ENCODE measurements around the gene RIOK2.
A peak's percentile ranks its signal among the peaks of the same experiment; 100 is the strongest.
"Not testable (repeated sequence)": the region's sequence is repeated elsewhere in the genome, so short reads cannot be mapped to it uniquely, and the experiment has no call there.

Gene RIOK2

DNA sequence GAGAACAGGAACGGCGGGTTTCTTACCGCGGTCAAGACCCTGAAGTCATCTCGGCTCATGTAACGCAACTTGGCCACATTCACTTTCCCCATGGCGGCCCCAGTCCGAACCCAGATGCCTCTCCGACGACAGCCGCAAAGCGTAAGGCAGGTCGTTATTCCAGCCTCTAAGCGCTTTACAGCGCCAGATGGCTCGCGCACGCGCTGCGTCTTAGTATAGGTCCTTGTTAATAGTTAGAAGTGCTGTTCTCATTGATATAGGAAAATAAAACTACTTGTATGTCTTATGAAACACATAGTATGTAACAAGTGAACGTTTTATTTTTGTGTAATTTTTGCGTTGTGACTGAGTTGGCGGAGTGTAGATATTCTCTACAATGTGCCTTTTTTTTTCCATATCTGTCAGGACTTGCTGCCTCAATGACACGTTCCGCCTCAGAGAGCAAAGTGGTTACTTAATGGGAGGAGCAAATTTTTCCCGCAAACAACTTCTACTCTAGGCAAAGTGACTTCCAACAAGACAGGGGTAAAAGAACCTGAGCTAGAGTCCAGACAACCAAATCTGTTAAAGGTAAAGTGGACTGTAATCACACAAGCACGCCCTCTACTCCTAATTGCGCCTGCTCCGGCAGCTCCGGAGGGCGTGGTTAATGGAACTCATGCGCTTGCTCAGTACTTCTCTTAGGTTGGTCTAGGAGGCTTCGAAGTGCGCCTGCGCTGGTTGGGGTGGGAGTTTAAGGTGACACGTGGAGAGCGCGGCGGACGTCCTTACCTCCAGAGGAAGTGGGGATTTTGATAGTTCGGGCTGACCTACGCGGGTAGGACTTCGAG, at the start of gene RIOK2:
RIOK2 (minus strand) TSS at position 148 of the 830 bp plus-strand sequence; CDS start at position 92, 56 bp downstream.
- DNase-seq (ENCODE audit: extremely low read depth in 1 of 2, low read depth in 1 of 2): peak; percentile 84 to 95

DNA sequence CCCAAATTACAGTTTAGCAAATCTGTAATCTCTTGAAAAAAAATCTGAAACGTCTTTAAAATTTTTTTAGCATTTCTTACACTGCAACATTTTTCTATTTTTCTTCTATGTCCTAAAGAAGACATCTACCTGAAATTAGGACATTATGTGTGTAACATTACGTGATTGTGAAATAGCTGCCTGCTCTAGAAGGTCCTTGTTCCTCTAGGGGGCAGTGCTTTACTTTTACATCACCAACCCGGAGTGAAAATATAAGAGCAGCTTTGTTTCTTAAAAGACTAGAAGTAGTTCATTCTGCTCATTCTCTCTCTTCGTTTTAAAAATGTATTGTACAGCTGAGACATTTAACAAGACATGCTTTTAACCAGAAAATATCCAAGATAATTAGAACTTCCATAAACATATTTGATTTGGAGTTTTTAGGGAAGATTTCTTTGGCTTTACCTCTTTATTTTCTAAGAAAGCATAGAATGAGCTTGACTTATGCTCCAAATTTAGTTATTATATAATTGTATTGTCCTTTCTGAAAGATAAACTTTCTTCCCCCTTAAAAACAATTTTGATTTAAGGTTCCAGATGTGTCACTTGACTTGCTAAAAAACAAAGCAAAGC, 48.1 kb upstream of the RIOK2 start:
- no peak for DNase-seq (ENCODE audit: extremely low read depth in 1 of 2, low read depth in 1 of 2)

DNA sequence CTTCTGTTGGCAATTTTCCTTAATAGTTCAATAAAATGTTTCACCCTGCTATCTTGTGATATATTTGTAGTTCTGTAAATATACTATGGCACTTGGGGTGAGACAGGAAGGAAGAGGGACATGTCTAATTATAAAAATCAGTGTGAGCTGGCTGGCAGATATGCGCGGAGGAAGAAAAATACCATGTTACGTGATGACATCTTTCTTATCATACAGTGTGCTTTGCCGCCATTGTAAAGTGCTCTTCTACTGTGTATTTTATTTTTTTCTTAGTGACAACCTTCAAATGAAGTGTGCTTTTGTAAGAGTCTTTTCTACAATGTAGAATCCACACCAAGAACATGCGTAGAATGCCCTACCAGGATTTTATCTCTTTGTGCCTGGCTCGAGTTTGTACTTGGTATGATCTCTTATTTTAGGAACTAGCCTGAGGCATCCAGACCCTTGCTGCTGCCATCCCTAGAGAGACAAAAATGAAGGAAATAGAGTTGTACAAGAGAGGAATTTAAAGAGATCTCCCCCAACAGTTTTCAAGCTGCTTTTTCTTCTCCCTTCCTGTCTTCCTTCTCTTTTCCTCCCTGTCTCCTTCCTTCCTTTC, 46.7 kb upstream of the RIOK2 start:
- DNase-seq (ENCODE audit: extremely low read depth in 1 of 2, low read depth in 1 of 2): no peak

DNA sequence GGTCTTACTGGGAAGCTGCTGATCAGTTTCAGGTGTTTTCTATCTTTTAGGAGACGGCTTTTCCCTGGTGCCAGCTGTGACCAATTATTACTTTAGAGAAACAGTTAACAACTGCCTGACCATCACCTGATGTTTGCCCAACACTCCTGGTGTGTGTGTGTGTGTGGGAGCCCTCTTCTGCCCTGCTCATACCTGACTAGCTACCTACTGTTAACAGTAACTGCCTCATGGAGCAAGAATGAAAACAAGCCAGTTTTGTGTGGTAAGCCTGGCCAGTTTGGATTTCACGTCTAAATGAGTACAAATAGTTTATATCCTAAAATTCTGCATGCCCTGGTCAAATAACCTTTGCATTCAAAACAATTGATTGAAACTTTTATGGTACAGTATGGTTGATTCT, 46.1 kb upstream of the RIOK2 start:
- DNase-seq (ENCODE audit: extremely low read depth in 1 of 2, low read depth in 1 of 2): no peak

DNA sequence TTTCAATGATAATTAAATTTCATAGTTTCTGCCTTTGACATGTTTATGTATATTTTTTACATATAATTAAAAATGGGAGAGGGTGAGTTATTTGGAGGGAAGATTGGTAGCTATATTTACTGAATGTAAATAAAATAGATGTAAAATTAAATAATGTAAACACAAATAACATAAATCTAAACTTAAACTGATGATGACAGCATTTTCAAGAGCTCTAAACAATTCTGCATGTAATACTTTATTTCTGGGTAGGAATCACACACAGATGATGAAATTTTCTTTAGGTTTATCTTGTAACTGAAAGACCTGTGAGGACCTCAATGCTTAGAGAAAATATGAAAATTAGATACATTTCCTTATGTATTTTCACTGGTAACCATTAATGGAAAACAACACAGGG, 42.2 kb upstream of the RIOK2 start:
- DNase-seq (ENCODE audit: extremely low read depth in 1 of 2, low read depth in 1 of 2): no peak

DNA sequence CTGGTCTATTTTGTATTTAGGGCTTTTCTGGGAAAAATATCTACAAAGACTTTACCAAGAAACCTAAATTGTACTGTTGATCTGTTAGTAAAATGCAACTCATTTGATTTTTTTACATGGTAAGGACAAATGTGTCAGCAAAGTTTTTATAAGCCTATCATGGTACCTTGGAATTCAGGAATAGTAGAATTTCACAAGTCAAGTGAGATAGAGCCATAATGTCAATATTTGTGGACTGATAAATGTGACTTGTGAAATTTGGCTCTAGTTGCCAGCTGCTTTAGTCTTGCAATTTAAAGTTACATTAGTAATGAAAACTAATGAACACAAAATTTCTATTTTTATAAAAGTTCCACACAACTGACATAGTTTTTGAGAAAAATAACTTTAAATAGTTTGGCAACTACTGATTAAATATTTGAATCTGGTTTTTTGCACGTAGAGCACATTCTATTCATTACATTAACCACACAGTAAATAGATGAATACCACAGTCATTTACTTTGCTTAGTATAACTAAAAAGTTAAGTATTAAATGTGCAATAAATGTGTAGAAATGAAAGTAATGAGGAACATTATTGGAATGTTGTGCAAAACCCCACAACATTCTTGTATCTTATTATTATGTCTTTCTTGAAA, 41.2 kb upstream of the RIOK2 start:
- DNase-seq (ENCODE audit: extremely low read depth in 1 of 2, low read depth in 1 of 2): no peak

DNA sequence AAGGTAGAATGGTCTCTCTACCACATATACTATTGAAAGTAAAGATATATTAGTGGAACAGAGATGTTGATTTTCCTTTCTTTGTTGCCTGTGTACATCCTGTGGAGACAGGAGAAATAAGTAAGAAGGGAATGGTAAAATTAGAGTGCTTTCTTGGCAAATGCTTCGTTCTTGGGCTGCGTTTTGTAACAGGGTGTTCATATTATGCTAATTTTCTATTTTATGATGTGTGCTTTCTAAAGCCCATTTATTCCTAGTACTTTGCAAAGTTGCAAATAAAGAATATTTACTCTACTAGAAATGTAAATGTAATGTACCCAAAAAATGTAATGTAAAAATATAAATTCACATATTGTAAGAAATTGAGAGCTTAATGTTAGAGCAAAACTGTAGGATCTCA, 40.5 kb upstream of the RIOK2 start:
- no peak for DNase-seq (ENCODE audit: extremely low read depth in 1 of 2, low read depth in 1 of 2)

DNA sequence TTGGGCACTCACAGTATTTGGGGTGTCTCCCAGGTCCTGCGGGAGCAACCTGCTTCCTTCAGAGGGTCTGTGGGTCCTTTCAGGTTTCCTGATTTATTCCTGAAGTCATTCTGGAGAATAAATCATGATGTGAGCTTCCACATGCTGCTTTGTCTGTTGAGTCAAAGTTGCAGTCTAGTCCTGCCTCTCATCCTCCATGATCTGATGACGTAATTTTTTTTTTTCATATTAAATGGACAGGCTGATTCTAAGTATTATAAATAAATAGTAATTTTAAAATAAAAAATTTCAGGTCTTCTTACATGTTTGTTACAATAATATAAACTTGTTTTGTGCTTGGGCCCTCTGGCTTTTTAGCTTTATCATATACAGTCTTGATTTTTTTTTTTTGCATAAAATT, 26.3 kb upstream of the RIOK2 start:
- DNase-seq (ENCODE audit: extremely low read depth in 1 of 2, low read depth in 1 of 2): no peak

DNA sequence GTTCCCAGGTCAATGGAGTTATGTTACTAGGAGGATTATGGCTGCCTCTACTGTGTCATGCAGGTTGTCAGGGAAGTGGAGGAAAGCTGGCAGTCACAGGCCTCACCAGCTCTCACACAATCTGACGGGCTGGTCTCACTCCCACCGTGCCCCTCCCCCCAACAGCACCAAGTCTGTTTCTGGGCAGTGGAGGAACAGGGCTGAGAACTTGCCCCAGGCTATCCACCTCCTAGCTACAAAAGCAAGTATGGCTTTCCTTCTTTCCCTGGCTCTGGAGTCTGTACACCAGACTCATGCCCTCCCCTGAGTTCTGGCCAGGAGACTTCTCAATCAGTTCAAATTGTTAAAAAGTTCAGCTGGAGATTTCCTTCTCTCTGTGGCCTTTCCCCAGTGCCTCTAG, 25.7 kb upstream of the RIOK2 start:
- DNase-seq (ENCODE audit: extremely low read depth in 1 of 2, low read depth in 1 of 2): no peak

DNA sequence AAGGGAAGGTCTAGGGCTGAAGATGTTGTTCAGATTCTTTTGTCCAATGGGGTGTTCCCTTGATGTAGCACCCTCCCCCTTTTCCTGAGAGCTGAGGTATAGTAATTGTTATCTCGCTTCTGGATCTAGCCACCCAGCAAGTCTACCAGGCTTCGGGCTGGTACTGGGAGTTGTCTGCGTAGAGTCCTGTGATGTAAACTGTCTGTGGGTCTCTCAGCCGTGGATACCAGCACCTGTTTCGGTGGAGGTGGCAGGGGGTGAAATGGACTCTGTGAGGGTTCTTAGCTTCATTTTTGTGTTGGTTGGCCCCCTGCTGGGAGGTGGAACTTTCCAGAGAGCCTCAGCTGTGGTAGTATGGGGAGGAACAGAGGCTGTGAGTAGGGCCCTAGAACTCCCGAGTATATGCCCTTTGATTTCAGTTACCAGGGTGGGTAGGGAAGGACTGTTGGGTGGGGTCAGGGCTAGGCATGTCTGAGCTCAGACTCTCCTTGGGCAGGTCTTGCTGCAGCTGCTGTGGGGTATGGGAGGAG, 25.2 kb upstream of the RIOK2 start:
- no peak for DNase-seq (ENCODE audit: extremely low read depth in 1 of 2, low read depth in 1 of 2)

DNA sequence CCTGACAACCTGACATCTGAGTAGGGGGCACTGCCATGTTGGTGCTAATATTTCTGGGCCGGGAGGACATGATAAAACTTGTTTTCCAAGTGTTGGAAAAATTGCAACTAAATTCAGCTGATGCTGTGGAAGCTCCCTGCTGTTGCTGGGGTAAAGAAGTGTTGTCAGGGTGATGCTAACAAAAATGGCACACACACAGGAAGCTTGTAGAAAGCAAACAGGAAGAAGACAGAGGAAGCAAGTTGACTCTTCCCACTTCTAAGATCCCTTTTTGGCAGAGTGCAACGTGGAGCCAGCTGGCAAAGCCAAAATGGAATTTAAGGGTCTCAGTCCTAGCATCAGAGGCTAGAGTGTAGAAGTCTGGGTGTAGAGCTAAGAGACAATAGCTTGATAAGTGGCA, 11.3 kb upstream of the RIOK2 start:
- DNase-seq (ENCODE audit: extremely low read depth in 1 of 2, low read depth in 1 of 2): no peak

DNA sequence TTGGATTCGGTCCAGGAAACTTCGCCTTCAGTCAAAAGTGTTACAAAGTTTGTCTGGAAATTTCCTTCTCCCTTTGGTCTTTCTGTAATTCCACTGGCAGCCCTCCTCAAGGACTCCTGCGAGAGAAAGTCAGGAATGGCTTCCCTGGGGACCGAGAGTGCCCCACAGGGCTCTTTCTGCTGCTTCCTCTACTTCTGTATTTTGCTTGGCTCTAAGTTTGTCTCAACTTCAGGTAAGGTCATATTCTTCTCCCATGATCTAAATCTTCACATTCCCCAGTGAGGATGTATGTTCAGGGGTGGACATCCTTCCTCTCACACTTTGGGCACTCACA, 10.3 kb upstream of the RIOK2 start:
- no peak for DNase-seq (ENCODE audit: extremely low read depth in 1 of 2, low read depth in 1 of 2)

DNA sequence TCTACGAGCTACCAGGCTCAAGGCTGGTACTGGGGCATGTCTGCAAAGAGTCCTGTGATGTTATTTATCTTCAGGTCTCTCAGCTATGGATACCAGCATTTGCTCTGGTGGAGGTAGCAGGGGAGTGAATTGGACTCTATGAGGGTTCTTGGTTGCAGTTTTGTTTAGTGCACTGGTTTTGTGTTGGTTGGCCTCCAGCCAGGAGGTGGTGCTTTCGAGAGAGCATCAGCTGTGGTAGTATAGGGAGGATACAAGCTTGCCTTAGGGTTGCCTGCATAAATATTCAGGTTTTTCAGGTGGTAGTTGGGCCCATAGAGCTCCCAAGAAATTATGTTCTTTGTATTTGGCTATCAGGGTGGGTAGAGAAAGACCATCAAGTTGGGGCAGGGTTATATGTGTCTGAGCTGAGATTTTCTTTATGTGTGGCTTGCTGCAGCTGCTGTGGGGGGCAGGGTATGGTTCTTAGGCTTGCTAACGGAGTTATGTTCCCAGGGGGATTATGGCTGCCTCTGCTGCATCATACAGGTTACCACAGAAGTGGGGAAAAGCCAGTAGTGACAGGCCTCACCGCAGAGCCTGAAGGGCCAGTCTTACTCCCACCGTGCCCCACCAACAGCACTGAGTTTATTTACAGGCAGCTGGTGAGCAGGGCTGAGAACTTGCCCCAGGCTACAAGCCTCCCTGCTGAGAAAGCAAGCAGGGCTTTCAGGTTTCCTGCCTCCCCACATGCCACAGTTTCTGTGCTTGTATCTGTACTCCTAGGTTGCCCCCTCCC, 9.7 kb upstream of the RIOK2 start:
- no peak for DNase-seq (ENCODE audit: extremely low read depth in 1 of 2, low read depth in 1 of 2)

DNA sequence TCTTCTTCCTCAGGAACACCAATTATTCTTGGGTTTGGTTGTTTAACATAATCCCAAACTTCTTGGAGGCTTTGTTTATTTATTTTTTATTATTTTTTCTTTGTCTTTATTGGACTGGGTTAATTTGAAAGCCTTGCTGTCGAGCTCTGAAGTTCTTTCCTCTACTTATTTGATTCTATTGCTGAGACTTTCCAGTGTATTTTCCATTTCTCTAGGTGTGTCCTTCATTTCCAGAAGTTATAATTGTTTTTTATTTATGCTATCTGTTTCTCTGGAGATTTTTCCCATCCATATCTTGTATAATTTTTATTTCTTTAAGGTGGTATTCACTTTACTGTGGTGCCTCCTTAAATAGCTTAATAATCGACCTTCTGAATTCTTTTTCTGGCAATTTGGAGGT, 8.8 kb upstream of the RIOK2 start:
- no peak for DNase-seq (ENCODE audit: extremely low read depth in 1 of 2, low read depth in 1 of 2)

DNA sequence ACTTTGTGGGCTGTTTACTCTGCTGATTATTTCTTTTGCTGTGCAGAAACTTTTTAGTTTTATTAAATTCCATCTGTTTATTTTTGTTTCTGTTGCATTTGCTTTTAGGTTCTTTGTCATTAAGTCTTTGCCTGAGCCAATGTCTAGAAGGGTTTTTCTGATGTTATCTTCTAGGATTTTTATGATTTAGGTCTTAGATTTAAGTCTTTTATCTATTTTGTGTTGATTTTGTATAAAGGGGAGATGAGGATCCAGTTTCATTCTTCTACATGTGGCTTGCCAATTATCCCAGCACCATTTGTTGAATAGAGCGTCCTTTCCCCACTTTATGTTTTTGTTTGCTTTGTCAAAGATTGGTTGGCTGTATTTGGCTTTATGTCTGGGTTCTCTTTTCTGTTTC, 6.5 kb upstream of the RIOK2 start:
- not testable (repeated sequence) for DNase-seq (ENCODE audit: extremely low read depth in 1 of 2, low read depth in 1 of 2)

DNA sequence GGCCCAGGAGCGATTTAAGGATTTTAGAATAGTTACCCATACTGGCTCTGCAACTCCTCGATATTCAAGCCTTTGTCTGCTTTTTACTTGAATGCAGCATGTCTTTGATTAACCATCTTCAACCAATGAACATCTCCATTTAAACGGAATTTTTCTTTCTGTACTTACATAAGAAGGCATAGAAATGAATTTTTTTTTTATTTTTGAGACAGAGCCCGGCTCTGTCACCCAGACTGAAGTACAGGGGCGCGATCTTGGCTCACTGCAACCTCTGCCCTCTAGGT, 825 bp upstream of the RIOK2 start:
- DNase-seq (ENCODE audit: extremely low read depth in 1 of 2, low read depth in 1 of 2): no peak

DNA sequence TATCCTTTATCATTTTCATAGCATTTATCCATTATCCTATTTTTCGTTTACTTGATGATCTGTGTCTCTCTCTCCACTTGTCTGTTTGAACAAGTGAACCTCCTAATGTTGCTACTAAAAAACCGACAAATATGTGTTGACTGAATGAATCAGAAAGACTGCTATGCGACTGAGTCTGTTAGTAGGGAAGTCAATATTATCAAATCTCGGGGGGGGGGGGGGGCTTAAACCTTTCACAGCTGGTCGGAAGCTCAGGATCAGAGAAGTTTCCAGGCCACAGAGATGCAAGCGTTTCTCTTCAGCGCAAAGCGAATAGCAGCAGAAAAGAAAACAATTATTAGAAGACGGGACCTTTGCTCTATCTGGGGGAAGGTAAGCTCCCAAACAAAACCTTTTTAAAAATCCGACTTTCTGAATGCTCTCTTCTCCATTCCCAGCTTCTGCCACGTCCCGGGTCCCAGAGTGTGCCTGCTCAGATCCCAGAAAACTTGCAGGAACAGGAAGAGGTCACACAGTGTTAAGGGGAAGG, 412 bp downstream of the RIOK2 start:
- no peak for DNase-seq (ENCODE audit: extremely low read depth in 1 of 2, low read depth in 1 of 2)

DNA sequence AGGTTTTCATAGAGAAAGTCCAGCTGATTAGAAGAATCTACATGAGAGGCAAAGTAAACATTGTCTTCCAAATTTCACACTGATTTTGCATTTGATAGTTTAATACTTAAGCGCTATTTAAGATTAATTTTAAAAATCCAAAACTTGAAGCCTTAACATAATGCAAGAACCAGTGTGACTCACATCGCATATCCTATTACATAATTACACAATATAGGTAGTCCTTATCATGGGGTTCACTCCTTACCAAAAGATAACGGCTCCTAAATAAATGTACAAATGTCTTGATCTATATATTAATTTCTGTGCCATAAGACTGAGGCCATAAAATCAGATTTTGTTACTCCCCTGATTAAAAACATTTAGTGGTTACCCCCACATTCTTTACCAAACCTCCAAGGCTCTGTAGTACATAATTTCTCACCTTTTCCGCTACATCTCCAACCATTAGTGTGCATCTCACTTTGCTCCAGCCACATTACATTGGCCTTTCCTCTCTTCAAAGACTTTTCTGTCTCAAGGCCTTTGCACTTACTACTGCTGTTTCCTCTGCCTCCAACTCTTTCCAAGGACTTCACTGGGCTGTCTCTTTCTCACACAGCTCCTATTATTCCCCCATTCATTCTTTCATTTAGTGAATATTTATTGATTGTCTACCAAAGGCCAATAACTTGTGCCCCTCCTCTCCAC, 1.0 kb downstream of the RIOK2 start:
- no peak for DNase-seq (ENCODE audit: extremely low read depth in 1 of 2, low read depth in 1 of 2)

DNA sequence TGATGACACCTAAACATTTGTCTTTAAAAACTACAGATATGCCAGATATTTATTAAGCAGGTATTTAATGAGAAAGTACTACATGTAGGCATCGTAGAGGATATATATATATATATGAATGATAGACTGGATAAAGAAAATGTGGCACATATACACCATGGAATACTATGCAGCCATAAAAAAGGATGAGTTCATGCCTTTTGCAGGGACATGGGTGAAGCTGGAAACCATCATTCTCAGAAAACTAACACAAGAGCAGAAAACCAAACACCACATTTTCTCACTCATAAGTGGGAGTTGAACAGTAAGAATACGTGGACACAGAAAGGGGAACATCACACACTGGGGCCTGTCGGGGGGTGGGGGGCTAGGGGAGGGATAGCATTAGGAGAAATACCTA, 3.6 kb downstream of the RIOK2 start:
- DNase-seq (ENCODE audit: extremely low read depth in 1 of 2, low read depth in 1 of 2): not testable (repeated sequence)

DNA sequence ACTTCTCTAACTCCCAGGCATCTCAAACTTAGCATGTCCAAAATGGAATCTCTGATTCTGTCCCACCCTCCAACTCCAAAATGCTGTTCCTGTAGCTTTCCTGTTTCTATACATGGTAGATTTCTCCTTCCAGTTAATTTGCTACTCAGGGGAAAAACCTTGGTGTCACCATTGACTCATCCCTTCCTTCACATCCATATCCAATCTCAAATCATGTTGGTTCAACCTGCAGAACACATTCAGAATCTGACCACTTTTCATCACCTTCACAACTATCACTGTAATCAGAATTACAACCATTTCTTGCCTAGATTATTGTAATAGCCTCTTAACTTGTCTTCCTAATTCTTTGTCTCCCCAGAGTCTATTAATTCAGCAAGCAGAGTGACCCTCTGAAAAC, 10.8 kb downstream of the RIOK2 start:
- no peak for DNase-seq (ENCODE audit: extremely low read depth in 1 of 2, low read depth in 1 of 2)
